ENCODE measurements around the gene ANXA11.

Gene ANXA11

DNA sequence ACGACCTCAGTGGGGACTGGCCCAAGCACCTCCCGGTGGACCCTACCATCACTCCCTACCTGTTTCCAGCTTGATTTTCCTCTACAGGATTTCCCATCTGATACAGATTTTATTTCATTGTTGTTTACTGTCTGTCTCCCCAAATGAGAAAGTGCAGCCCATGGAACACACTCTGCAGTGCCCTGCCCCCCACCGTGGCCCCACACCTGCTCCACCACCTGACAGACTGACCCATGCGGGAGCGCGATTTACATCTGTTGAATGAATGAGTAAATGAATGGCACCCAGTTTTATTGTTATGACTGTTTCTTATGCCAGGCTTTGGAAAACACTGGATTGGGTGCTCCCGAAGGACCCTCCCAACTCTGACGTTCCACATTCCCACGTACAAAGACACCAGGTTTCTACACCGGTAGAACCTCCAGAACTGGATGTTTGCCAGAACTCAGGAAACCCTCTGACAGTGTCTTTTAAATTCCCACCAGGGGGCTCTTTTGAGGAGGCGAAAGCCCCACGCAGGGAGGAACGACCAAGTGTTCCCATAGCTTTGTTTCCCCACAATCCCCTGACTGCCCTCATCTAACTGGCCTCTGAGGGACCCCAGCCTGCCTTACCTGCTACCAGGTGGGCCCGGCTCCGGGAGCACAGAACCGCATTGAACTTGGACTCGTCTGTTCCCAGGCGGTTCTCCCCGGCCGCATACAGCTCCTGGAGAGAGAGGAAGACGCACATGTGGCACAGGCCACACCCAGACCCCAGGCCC, 43.8 kb downstream of the ANXA11 start:
- H3K27me3 ChIP-seq (replicated peaks), result no peaks in the 10 kb centered on the region
- DNase-seq, result no peak
- H3K27ac ChIP-seq, result no peak overlapping the region
- in situ Hi-C loops (cut with HindIII; ENCODE audit: low pct_ligation_motif_present, low sequenced_read_pairs), result no loop called here
- TF ChIP-seq, protein P1, sequence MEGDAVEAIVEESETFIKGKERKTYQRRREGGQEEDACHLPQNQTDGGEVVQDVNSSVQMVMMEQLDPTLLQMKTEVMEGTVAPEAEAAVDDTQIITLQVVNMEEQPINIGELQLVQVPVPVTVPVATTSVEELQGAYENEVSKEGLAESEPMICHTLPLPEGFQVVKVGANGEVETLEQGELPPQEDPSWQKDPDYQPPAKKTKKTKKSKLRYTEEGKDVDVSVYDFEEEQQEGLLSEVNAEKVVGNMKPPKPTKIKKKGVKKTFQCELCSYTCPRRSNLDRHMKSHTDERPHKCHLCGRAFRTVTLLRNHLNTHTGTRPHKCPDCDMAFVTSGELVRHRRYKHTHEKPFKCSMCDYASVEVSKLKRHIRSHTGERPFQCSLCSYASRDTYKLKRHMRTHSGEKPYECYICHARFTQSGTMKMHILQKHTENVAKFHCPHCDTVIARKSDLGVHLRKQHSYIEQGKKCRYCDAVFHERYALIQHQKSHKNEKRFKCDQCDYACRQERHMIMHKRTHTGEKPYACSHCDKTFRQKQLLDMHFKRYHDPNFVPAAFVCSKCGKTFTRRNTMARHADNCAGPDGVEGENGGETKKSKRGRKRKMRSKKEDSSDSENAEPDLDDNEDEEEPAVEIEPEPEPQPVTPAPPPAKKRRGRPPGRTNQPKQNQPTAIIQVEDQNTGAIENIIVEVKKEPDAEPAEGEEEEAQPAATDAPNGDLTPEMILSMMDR (IDR thresholded peaks at IDR 0.05; ENCODE audit: low read depth, low read length, missing control alignments), result peak; percentile 55
- peaks cover 87% of the 10 kb centered on the region for H3K36me3 ChIP-seq (replicated peaks)
- no peak overlapping the region for H3K4me3 ChIP-seq (ENCODE audit: low read depth, low read length)

GRCh38 chr10:80160361-80161320, 44.7 kb downstream of the ANXA11 start:
- Histone ChIP-seq H3K4me3 (ENCODE audit: low read depth, low read length) (no peak overlapping the region), H3K27ac (no peak overlapping the region), H3K36me3 (replicated peaks) (peaks cover 94% of the 10 kb centered on the region), H3K27me3 (replicated peaks) (no peaks in the 10 kb centered on the region)
- TF ChIP-seq, protein P1 (IDR thresholded peaks at IDR 0.05; ENCODE audit: low read depth, low read length, missing control alignments), result no peak
- in situ Hi-C loops (cut with HindIII; ENCODE audit: low pct_ligation_motif_present, low sequenced_read_pairs), result no loop called here
- no peak for DNase-seq

DNA sequence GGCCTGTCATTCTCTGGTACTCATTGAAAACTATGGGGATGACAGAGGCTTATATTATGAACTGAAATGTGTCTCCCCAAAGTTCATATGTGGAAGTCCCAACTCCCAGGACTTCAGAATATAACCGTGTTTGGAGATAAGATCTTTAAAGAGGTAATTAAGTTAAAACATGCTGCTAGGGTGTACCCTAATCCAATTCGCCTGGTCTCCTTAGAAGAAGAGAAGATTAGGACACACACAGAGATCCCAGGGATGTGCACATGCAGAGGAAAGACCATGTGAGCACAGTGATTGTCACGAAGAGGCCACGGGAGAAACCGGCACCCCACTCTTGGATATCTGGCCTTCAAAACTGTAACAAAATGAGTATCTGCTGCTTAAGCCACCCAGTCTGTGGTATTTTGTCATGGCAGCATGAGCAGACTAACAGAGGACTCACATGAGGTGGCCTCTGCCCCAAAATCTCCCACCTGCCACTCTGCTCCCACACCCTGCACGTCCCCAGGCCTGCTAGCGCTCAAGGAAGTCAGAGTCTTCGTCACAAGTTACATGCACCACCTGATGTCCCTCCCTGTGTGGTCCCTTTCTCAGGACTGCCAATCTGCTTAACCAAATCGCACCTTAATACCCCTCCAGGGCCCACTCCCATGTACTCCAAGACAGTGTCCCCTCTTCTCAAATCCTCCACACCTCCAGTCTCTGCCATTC, 46.0 kb downstream of the ANXA11 start:
- Histone ChIP-seq H3K27me3 (replicated peaks) (no peaks in the 10 kb centered on the region), H3K36me3 (replicated peaks) (peaks cover 88% of the 10 kb centered on the region), H3K27ac (peak overlapping the region; percentile 55), H3K4me3 (ENCODE audit: low read depth, low read length) (no peak overlapping the region)
- TF ChIP-seq, protein P1 (IDR thresholded peaks at IDR 0.05; ENCODE audit: low read depth, low read length, missing control alignments), result no peak
- in situ Hi-C loops (cut with HindIII; ENCODE audit: low pct_ligation_motif_present, low sequenced_read_pairs), result no loop called here
- DNase-seq, result no peak

- H3K27ac ChIP-seq, result peak overlapping the region; percentile 66
- TF ChIP-seq, protein P1 (IDR thresholded peaks at IDR 0.05; ENCODE audit: low read depth, low read length, missing control alignments), result no peak
- H3K4me3 ChIP-seq (ENCODE audit: low read depth, low read length), result no peak overlapping the region
- H3K36me3 ChIP-seq (replicated peaks), result peaks cover 86% of the 10 kb centered on the region
- H3K27me3 ChIP-seq (replicated peaks), result no peaks in the 10 kb centered on the region
- peak; percentile 95 for DNase-seq
- in situ Hi-C loops (cut with HindIII; ENCODE audit: low pct_ligation_motif_present, low sequenced_read_pairs), result no loop called here
Measured at GRCh38 chr10:80158598-80159127, 46.7 kb downstream of the ANXA11 start.

DNA sequence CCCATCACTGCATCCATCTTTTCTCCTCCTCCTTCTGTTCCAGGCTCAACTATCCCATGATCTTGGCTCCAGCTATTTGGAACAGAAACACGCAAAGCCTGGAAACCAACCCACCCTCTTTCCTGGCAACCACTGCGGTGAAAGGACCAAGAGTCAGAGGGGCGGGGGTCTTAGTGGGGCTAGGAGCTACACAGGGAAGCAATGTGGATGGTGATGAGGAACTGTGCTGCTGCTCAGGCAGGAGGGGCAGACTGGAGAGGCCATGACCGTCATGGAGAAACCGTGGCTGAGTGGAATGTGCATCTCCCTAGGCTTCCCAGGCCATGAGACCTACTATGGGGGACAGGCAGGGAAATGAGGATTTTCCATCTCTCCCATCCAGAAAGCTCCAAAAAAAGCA, 47.2 kb downstream of the ANXA11 start:
- peaks cover 85% of the 10 kb centered on the region for H3K36me3 ChIP-seq (replicated peaks)
- H3K27me3 ChIP-seq (replicated peaks), result no peaks in the 10 kb centered on the region
- in situ Hi-C loops (cut with HindIII; ENCODE audit: low pct_ligation_motif_present, low sequenced_read_pairs), result no loop called here
- TF ChIP-seq, protein P1 (IDR thresholded peaks at IDR 0.05; ENCODE audit: low read depth, low read length, missing control alignments), result no peak
- DNase-seq, result no peak
- peak overlapping the region; percentile 66 for H3K27ac ChIP-seq
- no peak overlapping the region for H3K4me3 ChIP-seq (ENCODE audit: low read depth, low read length)

All from brain microvascular endothelial cell (primary cell).